BLaER1 treated with 17β-estradiol and CSF1 and Interleukin-3, amounts not matched to agents 10 nM and 100 nM (cell line): ENCODE measurements around the gene ABHD18.
A peak's percentile ranks its signal among the peaks of the same experiment; 100 is the strongest.
"Not testable (repeated sequence)": the region's sequence is repeated elsewhere in the genome, so short reads cannot be mapped to it uniquely, and the experiment has no call there.

ENCODE experiments used
- H3K27ac ChIP-seq, 11 experiments: shearing (Covaris generic); formaldehyde crosslinking; 2 replicates each; pipeline ENCODE4 v1.8.1; 2022
- H3K27me3 ChIP-seq, 11 experiments: shearing (Covaris generic); formaldehyde crosslinking; 2 replicates each; pipeline ENCODE4 v1.8.1; 2022
- H3K36me3 ChIP-seq, 11 experiments: shearing (Covaris generic); formaldehyde crosslinking; 2 replicates each; pipeline ENCODE4 v1.8.1; 2022
- H3K4me1 ChIP-seq, 10 experiments: shearing (Covaris generic); formaldehyde crosslinking; 2 replicates each; pipeline ENCODE4 v1.8.1; 2022
- H3K4me2 ChIP-seq, 11 experiments: shearing (Covaris generic); formaldehyde crosslinking; 2 replicates each; pipeline ENCODE4 v1.8.1; 2022
- H3K4me3 ChIP-seq, 10 experiments: shearing (Covaris generic); formaldehyde crosslinking; 2 replicates each; pipeline ENCODE4 v1.8.1; 2022
- H3K9ac ChIP-seq, 11 experiments: shearing (Covaris generic); formaldehyde crosslinking; 2 replicates each; pipeline ENCODE4 v1.8.1; 2022
- H3K9me3 ChIP-seq, 11 experiments: shearing (Covaris generic); formaldehyde crosslinking; replicated peaks in 1 of 11; 2 replicates each; pipeline ENCODE4 v1.8.1; 2022
- H4K20me1 ChIP-seq, 11 experiments: shearing (Covaris generic); formaldehyde crosslinking; 2 replicates each; pipeline ENCODE4 v1.8.1; 2022
- Cebpa-rat ChIP-seq, 11 experiments: shearing (Covaris generic); IDR thresholded peaks; 2 replicates each; pipeline ENCODE4 v1.8.1; 2022

The ABHD18 gene

GRCh38 chr4:128056396-128056795 is 91.2 kb downstream of the ABHD18 start:
- Histone ChIP-seq H4K20me1 (peaks cover 0 to 1% (median 0%) of the 10 kb centered on the region in 11 experiments; a peak in 4 of 22 replicates), H3K9ac (no peak overlapping the region), H3K27me3 (no peaks in the 10 kb centered on the region), H3K27ac (no peak overlapping the region), H3K36me3 (no peaks in the 10 kb centered on the region), H3K4me2 (no peak overlapping the region), H3K4me3 (no peak overlapping the region), H3K9me3 (no peaks in the 10 kb centered on the region), H3K4me1 (peaks cover 6 to 10% (median 8%) of the 10 kb centered on the region in 10 experiments; a peak in 15 of 20 replicates)
- no peak for TF ChIP-seq Cebpa-rat (IDR thresholded peaks at IDR 0.05)

- Histone ChIP-seq H3K4me3 (peak overlapping the region; percentile 82 to 97 (median 94)), H3K4me2 (peak overlapping the region; percentile 80 to 97 (median 92)), H3K4me1 (peaks cover 14 to 21% (median 18%) of the 10 kb centered on the region in 10 experiments; a peak in 19 of 20 replicates), H3K27ac (peak overlapping the region; percentile 92 to 99 (median 96)), H3K36me3 (no peaks in the 10 kb centered on the region), H3K9ac (peak overlapping the region; percentile 90 to 99 (median 98)), H3K27me3 (no peaks in the 10 kb centered on the region), H3K9me3 (no peaks in the 10 kb centered on the region), H4K20me1 (peaks cover 0 to 39% (median 30%) of the 10 kb centered on the region in 11 experiments; a peak in 13 of 22 replicates)
- no peak for TF ChIP-seq Cebpa-rat (IDR thresholded peaks at IDR 0.05)
Observed at GRCh38 chr4:128060121-128060698, 95.0 kb downstream of the ABHD18 start.

GRCh38 chr4:128060699-128061565 is 95.7 kb downstream of the ABHD18 start, which contains the start of gene LARP1B:
Gene LARP1B (plus strand): TSS chr4:128061312. CDS start chr4:128074952, 13,640 bp downstream.
- H3K4me2 ChIP-seq: peak within 1 kb of the TSS; percentile 87 to 97 (median 93)
- H3K4me3 ChIP-seq: peak within 1 kb of the TSS; percentile 82 to 97 (median 94)
- H3K4me1 ChIP-seq: peaks cover 14 to 24% (median 19%) of the 10 kb centered on the region in 10 experiments; a peak in 19 of 20 replicates
- peak within 1 kb of the TSS; percentile 92 to 99 (median 96) for H3K27ac ChIP-seq
- H3K27me3 ChIP-seq: no peaks in the 10 kb centered on the region
- peak within 1 kb of the TSS; percentile 90 to 99 (median 98) for H3K9ac ChIP-seq
- no peaks in the 10 kb centered on the region for H3K36me3 ChIP-seq
- no peaks in the 10 kb centered on the region for H3K9me3 ChIP-seq
- peaks cover 0 to 46% (median 30%) of the 10 kb centered on the region in 11 experiments; a peak in 14 of 22 replicates for H4K20me1 ChIP-seq
- no peak for TF ChIP-seq Cebpa-rat (IDR thresholded peaks at IDR 0.05)

GRCh38 chr4:128061566-128062536 is 96.6 kb downstream of the ABHD18 start:
- Histone ChIP-seq H3K36me3 (peaks cover 0 to 5% (median 0%) of the 10 kb centered on the region in 11 experiments; a peak in 3 of 22 replicates), H3K9ac (peak overlapping the region; percentile 90 to 99 (median 98)), H4K20me1 (peaks cover 0 to 54% (median 30%) of the 10 kb centered on the region in 11 experiments; a peak in 14 of 22 replicates), H3K4me3 (peak overlapping the region; percentile 82 to 97 (median 94)), H3K4me1 (peaks cover 14 to 25% (median 21%) of the 10 kb centered on the region in 10 experiments; a peak in 19 of 20 replicates), H3K4me2 (peak overlapping the region; percentile 75 to 97 (median 93)), H3K9me3 (peaks cover 0 to 6% (median 0%) of the 10 kb centered on the region in 11 experiments; a peak in 3 of 22 replicates), H3K27ac (peak overlapping the region; percentile 92 to 99 (median 96)), H3K27me3 (no peaks in the 10 kb centered on the region)
- no peak for TF ChIP-seq Cebpa-rat (IDR thresholded peaks at IDR 0.05)

- Histone ChIP-seq H3K36me3 (peaks cover 0 to 21% (median 7%) of the 10 kb centered on the region in 11 experiments; a peak in 10 of 22 replicates), H3K4me1 (peaks cover 7 to 16% (median 13%) of the 10 kb centered on the region in 10 experiments; a peak in 18 of 20 replicates), H3K9me3 (peaks cover 0 to 29% (median 16%) of the 10 kb centered on the region in 11 experiments; a peak in 12 of 22 replicates), H4K20me1 (peaks cover 0 to 70% (median 30%) of the 10 kb centered on the region in 11 experiments; a peak in 15 of 22 replicates)
- H3K27me3 ChIP-seq, H3K9ac ChIP-seq, H3K4me2 ChIP-seq, H3K4me3 ChIP-seq, H3K27ac ChIP-seq: not testable (repeated sequence)
Observed at GRCh38 chr4:128066453-128066820, 101.2 kb downstream of the ABHD18 start.

- peaks cover 0 to 61% (median 8%) of the 10 kb centered on the region in 11 experiments; a peak in 11 of 22 replicates for H4K20me1 ChIP-seq
- H3K9me3 ChIP-seq: peaks cover 0 to 29% (median 16%) of the 10 kb centered on the region in 11 experiments; a peak in 12 of 22 replicates
- H3K36me3 ChIP-seq: peaks cover 0 to 22% (median 7%) of the 10 kb centered on the region in 11 experiments; a peak in 12 of 22 replicates
- no peaks in the 10 kb centered on the region for H3K27me3 ChIP-seq
- no peak overlapping the region for H3K27ac ChIP-seq
- no peak overlapping the region for H3K4me3 ChIP-seq
- TF ChIP-seq Cebpa-rat (IDR thresholded peaks at IDR 0.05): no peak
- peaks cover 0 to 7% (median 2%) of the 10 kb centered on the region in 10 experiments; a peak in 6 of 20 replicates for H3K4me1 ChIP-seq
- H3K9ac ChIP-seq: no peak overlapping the region
- no peak overlapping the region for H3K4me2 ChIP-seq
Observed at GRCh38 chr4:128068918-128069317, 103.7 kb downstream of the ABHD18 start.

- no peaks in the 10 kb centered on the region for H3K9me3 ChIP-seq
- no peak overlapping the region for H3K9ac ChIP-seq
- no peaks in the 10 kb centered on the region for H3K27me3 ChIP-seq
- H3K4me1 ChIP-seq: no peaks in the 10 kb centered on the region
- no peak overlapping the region for H3K4me2 ChIP-seq
- no peak overlapping the region for H3K4me3 ChIP-seq
- no peak for TF ChIP-seq Cebpa-rat (IDR thresholded peaks at IDR 0.05)
- H3K36me3 ChIP-seq: peaks cover 0 to 60% (median 39%) of the 10 kb centered on the region in 11 experiments; a peak in 20 of 22 replicates
- peaks cover 0 to 25% (median 0%) of the 10 kb centered on the region in 11 experiments; a peak in 4 of 22 replicates for H4K20me1 ChIP-seq
- no peak overlapping the region for H3K27ac ChIP-seq
Observed at GRCh38 chr4:128076464-128076863, 111.3 kb downstream of the ABHD18 start.
